H9 (cell line): ENCODE data around the gene NGB. TPM values are rescaled to one million over a fixed set of nuclear protein-coding genes. Genes with fewer than 3 reads are reported as not detected.

Experiments
- DNase-seq: peaks from one replicate; pipeline ENCODE4 v3.0.0-alpha.2; 2017
- H2AFZ ChIP-seq: one replicate; pipeline ENCODE4 v1.6.1; 2013; ENCODE audit warnings: mild to moderate bottlenecking, low read length, control low read depth, moderate library complexity
- H2AK5ac ChIP-seq: 2 replicates; pipeline ENCODE4 v1.6.1; 2013; ENCODE audit warnings: low read length, control low read depth, mixed read lengths; ENCODE audit not compliant: insufficient read length
- H2BK120ac ChIP-seq: one replicate; pipeline ENCODE4 v1.6.1; 2013; ENCODE audit warnings: low read depth, mild to moderate bottlenecking, low read length, control low read depth, inconsistent platforms; ENCODE audit not compliant: poor library complexity, severe bottlenecking
- H2BK12ac ChIP-seq: 2 replicates; pipeline ENCODE4 v1.6.1; 2013; ENCODE audit warnings: low read length, control low read depth, mixed read lengths, low read depth; ENCODE audit not compliant: insufficient read length
- H2BK15ac ChIP-seq: 2 replicates; pipeline ENCODE4 v1.6.1; 2013; ENCODE audit warnings: low read depth, low read length, control low read depth
- H2BK20ac ChIP-seq: one replicate; pipeline ENCODE4 v1.6.1; 2013; ENCODE audit warnings: low read depth, mild to moderate bottlenecking, low read length, control low read depth, inconsistent platforms; ENCODE audit not compliant: poor library complexity, severe bottlenecking
- H2BK5ac ChIP-seq: 2 replicates; pipeline ENCODE4 v1.6.1; 2013; ENCODE audit warnings: low read length, control low read depth, mixed read lengths; ENCODE audit not compliant: insufficient read length
- H3K14ac ChIP-seq: 2 replicates; pipeline ENCODE4 v1.6.1; 2013; ENCODE audit warnings: low read length, control low read depth; ENCODE audit not compliant: insufficient read depth
- H3K18ac ChIP-seq: 2 replicates; pipeline ENCODE4 v1.6.1; 2013; ENCODE audit warnings: low read depth, mild to moderate bottlenecking, mixed read lengths, low read length, control low read depth; ENCODE audit not compliant: insufficient read length
- H3K23ac ChIP-seq: 2 replicates; pipeline ENCODE4 v1.6.1; 2013; ENCODE audit warnings: low read length, control low read depth, mixed read lengths, low read depth; ENCODE audit not compliant: insufficient read length
- H3K23me2 ChIP-seq: 2 replicates; pipeline ENCODE4 v1.6.1; 2013; ENCODE audit warnings: low read depth, mild to moderate bottlenecking, mixed read lengths, low read length, control low read depth; ENCODE audit not compliant: insufficient read length, poor library complexity, severe bottlenecking
- H3K27ac ChIP-seq: 2 replicates; pipeline ENCODE4 v1.5.1; 2013; ENCODE audit warnings: low read length, control low read depth, mixed read lengths, low read depth; ENCODE audit not compliant: insufficient read length
- H3K27me3 ChIP-seq: 2 replicates; pipeline ENCODE4 v1.6.1; 2013; ENCODE audit warnings: low read length, control low read depth, inconsistent platforms; ENCODE audit not compliant: insufficient read depth
- H3K4ac ChIP-seq: 2 replicates; pipeline ENCODE4 v1.6.1; 2013; ENCODE audit warnings: low read depth, mild to moderate bottlenecking, control low read depth, inconsistent platforms, low read length, moderate library complexity
- H3K4me1 ChIP-seq: 2 replicates; pipeline ENCODE4 v1.6.1; 2013; ENCODE audit warnings: low read length, control low read depth, inconsistent platforms; ENCODE audit not compliant: insufficient read depth
- H3K4me2 ChIP-seq: 2 replicates; pipeline ENCODE4 v1.6.1; 2013; ENCODE audit warnings: low read length, control low read depth, mixed read lengths; ENCODE audit not compliant: insufficient read length, insufficient read depth
- H3K56ac ChIP-seq: 2 replicates; pipeline ENCODE4 v1.6.1; 2013; ENCODE audit warnings: low read depth, mild to moderate bottlenecking, mixed read lengths, low read length, control low read depth; ENCODE audit not compliant: insufficient read length
- H3K79me1 ChIP-seq: 2 replicates; pipeline ENCODE4 v1.6.1; 2013; ENCODE audit warnings: low read depth, mild to moderate bottlenecking, moderate library complexity, low read length, control low read depth, inconsistent platforms; ENCODE audit not compliant: insufficient read depth, poor library complexity, severe bottlenecking
- H3K79me2 ChIP-seq: 2 replicates; pipeline ENCODE4 v1.6.1; 2013; ENCODE audit warnings: low read length, control low read depth, inconsistent platforms; ENCODE audit not compliant: insufficient read depth
- H3K9ac ChIP-seq: 2 replicates; pipeline ENCODE4 v1.6.1; 2013; ENCODE audit warnings: low read length, control low read depth, mixed read lengths; ENCODE audit not compliant: insufficient read length; ENCODE audit errors: extremely low read depth
- H3K9me3 ChIP-seq: one replicate; pipeline ENCODE4 v1.6.1; 2013; ENCODE audit warnings: low read depth, low read length, inconsistent platforms; ENCODE audit not compliant: control insufficient read depth
- H3T11ph ChIP-seq: one replicate; pipeline ENCODE4 v1.6.1; 2013; ENCODE audit warnings: mild to moderate bottlenecking, low read length, control low read depth, inconsistent platforms
- H4K20me1 ChIP-seq: one replicate; pipeline ENCODE4 v1.6.1; 2013; ENCODE audit not compliant: control insufficient read depth, insufficient read length, insufficient read depth
- H4K5ac ChIP-seq: 2 replicates; pipeline ENCODE4 v1.6.1; 2013; ENCODE audit warnings: low read depth, mild to moderate bottlenecking, mixed read lengths, low read length, control low read depth; ENCODE audit not compliant: insufficient read length
- H4K8ac ChIP-seq: replicated peaks from 2 replicates; pipeline ENCODE4 v1.6.1; 2013; ENCODE audit warnings: low read length, control low read depth, mixed read lengths, low read depth; ENCODE audit not compliant: insufficient read length
- H4K91ac ChIP-seq: 2 replicates; pipeline ENCODE4 v1.6.1; 2013; ENCODE audit warnings: low read depth, mild to moderate bottlenecking, moderate library complexity, mixed read lengths, low read length, control low read depth; ENCODE audit not compliant: insufficient read length
- H3K27ac Mint-ChIP-seq, 3 experiments: 2 replicates in 2 of 3; 3 replicates in 1 of 3; pipeline ENCODE4 v1.8.0; 2020 to 2021; ENCODE audit warnings: mixed read lengths in 3 of 3, mild to moderate bottlenecking in 1 of 3, moderate library complexity in 1 of 3
- H3K27me3 Mint-ChIP-seq: 2 replicates; pipeline ENCODE4 v1.8.0; 2021; ENCODE audit warnings: low read depth, mild to moderate bottlenecking, moderate library complexity, mixed read lengths
- H3K36me3 Mint-ChIP-seq, 3 experiments: 2 replicates in 2 of 3; 3 replicates in 1 of 3; pipeline ENCODE4 v1.8.0; 2020 to 2021; ENCODE audit warnings: low read depth in 3 of 3, mixed read lengths in 3 of 3; ENCODE audit not compliant: insufficient read depth in 1 of 3
- H3K4me1 Mint-ChIP-seq, 2 experiments: 2 replicates each; pipeline ENCODE4 v1.8.0; 2020; ENCODE audit warnings: mixed read lengths in 2 of 2
- H3K4me3 Mint-ChIP-seq, 2 experiments: 2 replicates in 1 of 2; 3 replicates in 1 of 2; pipeline ENCODE4 v1.8.0; 2020 to 2021; ENCODE audit warnings: mild to moderate bottlenecking in 2 of 2, mixed read lengths in 2 of 2, moderate library complexity in 1 of 2
- H3K9me3 Mint-ChIP-seq, 2 experiments: 2 replicates in 1 of 2; 3 replicates in 1 of 2; pipeline ENCODE4 v1.8.0; 2020; ENCODE audit warnings: mild to moderate bottlenecking in 2 of 2, mixed read lengths in 2 of 2, moderate library complexity in 1 of 2
- WGBS: extraction: QIAGEN DNeasy Blood & Tissue Kit; methylation state at CpG from one replicate; pipeline ENCODE4 v1.1.7; 2013; ENCODE audit warnings: missing lambda C conversion rate, low lambda C conversion rate, mixed read lengths; ENCODE audit not compliant: insufficient read length; ENCODE audit errors: extremely low coverage; 5-methylcytosine and 5-hydroxymethylcytosine counted together
- total RNA-seq: library from RNA; stranded (reverse); gene quantifications from 2 replicates; pipeline ENCODE4 v1.2.1, GENCODE V29; 2021
- TF ChIP-seq, protein P1 (sequence below): fragments of 200-600 bp; sonication (generic); conservative IDR thresholded peaks from 3 replicates; pipeline ENCODE4 v1.8.0; 2021; ENCODE audit warnings: antibody characterized with exemption, mild to moderate bottlenecking

NGB gene
- total RNA-seq, 1 experiment from 2014 or later: 0.26 TPM

DNA sequence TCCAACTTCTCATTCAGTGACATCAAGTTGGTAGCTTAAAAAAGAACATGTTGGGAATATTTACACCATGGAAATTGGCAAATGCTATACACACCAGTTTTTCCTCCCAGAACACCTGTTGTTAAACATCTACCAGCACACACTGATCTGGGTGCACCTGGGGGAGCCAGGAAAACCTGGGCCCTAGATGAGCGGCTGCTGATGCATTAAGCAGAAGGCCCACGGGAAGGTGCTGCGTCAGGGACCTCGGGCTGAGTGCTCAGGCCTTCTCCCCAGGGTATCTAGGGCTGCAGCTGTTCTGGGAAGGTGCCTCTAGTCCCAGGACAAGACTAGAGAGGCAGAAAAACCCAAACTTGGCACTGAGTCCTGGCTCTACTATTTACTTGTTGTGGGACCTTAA lies 2.8 kb upstream of the NGB start:
- no peak overlapping the region for H3K27ac Mint-ChIP-seq
- H2BK120ac ChIP-seq: no peak overlapping the region
- H3K23ac ChIP-seq: no peak overlapping the region
- H4K8ac ChIP-seq: no peak overlapping the region
- no peaks in the 10 kb centered on the region for H4K20me1 ChIP-seq
- no peak overlapping the region for H4K5ac ChIP-seq
- no peak overlapping the region for H2AFZ ChIP-seq
- H3T11ph ChIP-seq: no peak overlapping the region
- no CpG with 5 or more reads among the region's 4 CpGs for WGBS
- H3K9me3 ChIP-seq: no peaks in the 10 kb centered on the region
- no peak overlapping the region for H2BK15ac ChIP-seq
- no peak overlapping the region for H3K14ac ChIP-seq
- H2BK5ac ChIP-seq: no peak overlapping the region
- no peak overlapping the region for H3K56ac ChIP-seq
- H2BK20ac ChIP-seq: no peak overlapping the region
- peaks cover 0 to 3% (median 3%) of the 10 kb centered on the region in 3 experiments; a peak in 4 of 7 replicates for H3K36me3 Mint-ChIP-seq
- H3K9ac ChIP-seq: no peak overlapping the region
- H2AK5ac ChIP-seq: no peak overlapping the region
- H2BK12ac ChIP-seq: no peak overlapping the region
- H3K4me2 ChIP-seq: no peak overlapping the region
- no peak overlapping the region for H4K91ac ChIP-seq
- H3K9me3 Mint-ChIP-seq: peaks cover 0 to 6% of the 10 kb centered on the region in 2 experiments; a peak in 1 of 5 replicates
- no peak overlapping the region for H3K27ac ChIP-seq
- H3K4ac ChIP-seq: no peak overlapping the region
- no peaks in the 10 kb centered on the region for H3K79me1 ChIP-seq
- no peak for DNase-seq
- no peaks in the 10 kb centered on the region for H3K79me2 ChIP-seq
- H3K18ac ChIP-seq: no peak overlapping the region
- peaks cover 48% of the 10 kb centered on the region for H3K27me3 Mint-ChIP-seq
- H3K27me3 ChIP-seq: peaks cover 20% of the 10 kb centered on the region
- no peaks in the 10 kb centered on the region for H3K4me1 ChIP-seq
- H3K23me2 ChIP-seq: peaks cover 16% of the 10 kb centered on the region
- TF ChIP-seq, protein P1, sequence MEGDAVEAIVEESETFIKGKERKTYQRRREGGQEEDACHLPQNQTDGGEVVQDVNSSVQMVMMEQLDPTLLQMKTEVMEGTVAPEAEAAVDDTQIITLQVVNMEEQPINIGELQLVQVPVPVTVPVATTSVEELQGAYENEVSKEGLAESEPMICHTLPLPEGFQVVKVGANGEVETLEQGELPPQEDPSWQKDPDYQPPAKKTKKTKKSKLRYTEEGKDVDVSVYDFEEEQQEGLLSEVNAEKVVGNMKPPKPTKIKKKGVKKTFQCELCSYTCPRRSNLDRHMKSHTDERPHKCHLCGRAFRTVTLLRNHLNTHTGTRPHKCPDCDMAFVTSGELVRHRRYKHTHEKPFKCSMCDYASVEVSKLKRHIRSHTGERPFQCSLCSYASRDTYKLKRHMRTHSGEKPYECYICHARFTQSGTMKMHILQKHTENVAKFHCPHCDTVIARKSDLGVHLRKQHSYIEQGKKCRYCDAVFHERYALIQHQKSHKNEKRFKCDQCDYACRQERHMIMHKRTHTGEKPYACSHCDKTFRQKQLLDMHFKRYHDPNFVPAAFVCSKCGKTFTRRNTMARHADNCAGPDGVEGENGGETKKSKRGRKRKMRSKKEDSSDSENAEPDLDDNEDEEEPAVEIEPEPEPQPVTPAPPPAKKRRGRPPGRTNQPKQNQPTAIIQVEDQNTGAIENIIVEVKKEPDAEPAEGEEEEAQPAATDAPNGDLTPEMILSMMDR: no peak
- H3K4me3 Mint-ChIP-seq: no peak overlapping the region
- peaks cover 6 to 25% of the 10 kb centered on the region in 2 experiments for H3K4me1 Mint-ChIP-seq
